Mucosa of descending colon (tissue), 3 donors: ENCODE measurements around the gene CSK. TPM values are rescaled to one million over a fixed set of nuclear protein-coding genes. Genes with fewer than 3 reads are reported as not detected.

Experiments used
- ATAC-seq: fragments of 200-7000 bp; cut with Tn5 transposase; one replicate; pipeline ENCODE4 v1.9.1; 2020; ENCODE audit warnings: mild to moderate bottlenecking, moderate library complexity
- DNase-seq, 3 donors: peaks; one replicate each; pipeline ENCODE4 v3.0.0-alpha.2; 2020
- H3K36me3 ChIP-seq: fragments of 200-600 bp; one replicate; pipeline ENCODE4 v1.8.0; 2021; ENCODE audit warnings: low read depth, mild to moderate bottlenecking
- H3K4me1 ChIP-seq: fragments of 200-600 bp; one replicate; pipeline ENCODE4 v1.8.0; 2021; ENCODE audit warnings: low read depth, mild to moderate bottlenecking
- H3K4me3 ChIP-seq: fragments of 200-600 bp; one replicate; pipeline ENCODE4 v1.8.0; 2021; ENCODE audit warnings: mild to moderate bottlenecking
- H3K9me3 ChIP-seq: fragments of 200-600 bp; one replicate; pipeline ENCODE4 v1.8.0; 2021; ENCODE audit warnings: mild to moderate bottlenecking
- intact Hi-C, 2 donors: fragments of 100-400 bp; cut with DNase I in 1 of 2; cut with micrococcal nuclease in 1 of 2; formaldehyde crosslinking; loops; one replicate each; pipeline versions ENCODE4 v1.11.0 to v1.11.1; 2022; cut with DNase I, micrococcal nuclease
- total RNA-seq, 3 donors: library from RNA; stranded (reverse); fragmentation: NEBNext Ultra II Directional in 2 of 3; extraction: Animal tissue kit (Norgen Biotek cat#: 25700) in 2 of 3; gene quantifications; one replicate each; pipeline versions ENCODE4 v1.2.1 to v1.2.4, GENCODE V29; 2021 to 2023
- TF ChIP-seq, protein P1 (sequence below): fragments of 200-600 bp; IDR thresholded peaks from one replicate; pipeline ENCODE4 v1.8.0; 2022; ENCODE audit warnings: antibody characterized with exemption, mild to moderate bottlenecking
- donor health status: DM: no; HTN: no; CAD: no; lungs with moderate emphysema.
- donor health status: DM: no; HTN: no; CAD: no.
- donor health status: DM: no; HTN: yes; CAD: no.

The CSK gene
- total RNA-seq, 3 donors from 2014 or later, result 66.2 to 103 (median 90.5) TPM

DNA sequence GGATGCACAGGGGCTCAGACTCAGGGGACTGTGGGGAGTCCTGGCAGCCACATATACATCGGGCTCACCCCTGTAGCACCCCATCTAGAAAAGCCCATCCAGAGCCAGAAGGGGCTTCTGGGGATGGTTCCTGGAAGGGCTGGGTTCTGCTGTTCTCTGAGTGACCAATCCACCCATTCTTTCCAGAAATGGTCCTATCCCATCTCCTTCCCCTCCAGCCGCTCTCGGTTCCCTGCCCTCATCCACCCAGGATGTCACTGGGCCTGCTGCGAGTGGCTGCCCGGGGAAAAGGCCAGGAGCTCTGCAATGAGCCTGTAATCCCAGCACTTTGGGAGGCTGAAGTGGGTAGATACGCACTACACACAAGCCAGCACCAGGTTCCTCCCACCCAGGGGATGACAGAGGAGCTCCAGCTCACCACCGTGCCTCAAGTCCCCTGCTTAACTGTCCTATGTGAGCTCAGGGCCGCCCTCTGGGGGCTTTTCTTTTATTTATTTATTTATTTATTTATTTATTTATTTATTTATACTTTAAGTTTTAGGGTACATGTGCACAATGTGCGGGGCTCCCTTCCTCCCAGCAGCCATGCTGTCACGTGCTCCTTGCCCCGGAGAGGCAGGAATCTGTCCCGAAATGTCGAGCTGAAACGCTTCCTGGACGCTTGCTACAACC, 13.6 kb upstream of the CSK start:
- Histone ChIP-seq H3K36me3 (no peaks in the 10 kb centered on the region), H3K4me3 (no peak overlapping the region), H3K9me3 (no peaks in the 10 kb centered on the region), H3K4me1 (peaks cover 12% of the 10 kb centered on the region)
- intact Hi-C loops, result loop anchor here (2.0 to 10.0 kb wide), 2 partner anchors 133 to 393 kb away; no protein-coding TSS in a partner anchor
- TF ChIP-seq, protein P1, sequence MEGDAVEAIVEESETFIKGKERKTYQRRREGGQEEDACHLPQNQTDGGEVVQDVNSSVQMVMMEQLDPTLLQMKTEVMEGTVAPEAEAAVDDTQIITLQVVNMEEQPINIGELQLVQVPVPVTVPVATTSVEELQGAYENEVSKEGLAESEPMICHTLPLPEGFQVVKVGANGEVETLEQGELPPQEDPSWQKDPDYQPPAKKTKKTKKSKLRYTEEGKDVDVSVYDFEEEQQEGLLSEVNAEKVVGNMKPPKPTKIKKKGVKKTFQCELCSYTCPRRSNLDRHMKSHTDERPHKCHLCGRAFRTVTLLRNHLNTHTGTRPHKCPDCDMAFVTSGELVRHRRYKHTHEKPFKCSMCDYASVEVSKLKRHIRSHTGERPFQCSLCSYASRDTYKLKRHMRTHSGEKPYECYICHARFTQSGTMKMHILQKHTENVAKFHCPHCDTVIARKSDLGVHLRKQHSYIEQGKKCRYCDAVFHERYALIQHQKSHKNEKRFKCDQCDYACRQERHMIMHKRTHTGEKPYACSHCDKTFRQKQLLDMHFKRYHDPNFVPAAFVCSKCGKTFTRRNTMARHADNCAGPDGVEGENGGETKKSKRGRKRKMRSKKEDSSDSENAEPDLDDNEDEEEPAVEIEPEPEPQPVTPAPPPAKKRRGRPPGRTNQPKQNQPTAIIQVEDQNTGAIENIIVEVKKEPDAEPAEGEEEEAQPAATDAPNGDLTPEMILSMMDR, result no peak
- no peak for DNase-seq
- no peak for ATAC-seq

DNA sequence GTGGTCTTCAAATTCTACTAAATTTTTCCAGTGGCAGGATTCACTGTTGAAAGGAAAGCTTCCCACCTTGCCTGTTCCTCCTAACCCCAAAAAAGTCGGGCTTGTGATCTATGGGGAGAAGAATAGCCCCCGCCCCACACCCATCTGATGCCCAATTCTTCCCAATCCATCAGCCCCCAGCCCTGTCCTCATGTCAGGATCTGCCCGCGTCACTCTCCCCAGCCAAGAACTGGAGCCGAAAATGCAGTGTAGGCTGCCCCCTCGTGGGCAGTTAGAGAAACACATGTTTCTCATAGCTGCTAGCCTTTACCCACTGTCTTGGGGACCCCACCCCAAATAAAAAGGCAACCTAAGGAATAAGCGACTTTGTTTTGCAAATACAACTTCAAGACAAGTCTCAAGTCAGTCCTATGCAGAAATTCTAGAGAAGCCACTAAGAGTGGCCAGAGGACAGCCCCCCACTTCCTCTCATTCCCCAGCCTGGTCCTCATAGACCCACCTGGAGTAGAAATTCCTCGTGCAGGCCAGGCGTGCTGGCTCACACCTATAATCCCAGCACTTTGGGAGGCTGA, 13.0 kb upstream of the CSK start:
- Histone ChIP-seq H3K9me3 (no peaks in the 10 kb centered on the region), H3K4me3 (no peak overlapping the region), H3K4me1 (peaks cover 16% of the 10 kb centered on the region), H3K36me3 (no peaks in the 10 kb centered on the region)
- intact Hi-C loops, result loop anchor here (2.0 to 10.0 kb wide), 2 partner anchors 134 to 394 kb away; no protein-coding TSS in a partner anchor
- ATAC-seq (peak; percentile 59), DNase-seq (peak; percentile 65 to 74 (median 72))
- TF ChIP-seq, protein P1, result peak; percentile 76

DNA sequence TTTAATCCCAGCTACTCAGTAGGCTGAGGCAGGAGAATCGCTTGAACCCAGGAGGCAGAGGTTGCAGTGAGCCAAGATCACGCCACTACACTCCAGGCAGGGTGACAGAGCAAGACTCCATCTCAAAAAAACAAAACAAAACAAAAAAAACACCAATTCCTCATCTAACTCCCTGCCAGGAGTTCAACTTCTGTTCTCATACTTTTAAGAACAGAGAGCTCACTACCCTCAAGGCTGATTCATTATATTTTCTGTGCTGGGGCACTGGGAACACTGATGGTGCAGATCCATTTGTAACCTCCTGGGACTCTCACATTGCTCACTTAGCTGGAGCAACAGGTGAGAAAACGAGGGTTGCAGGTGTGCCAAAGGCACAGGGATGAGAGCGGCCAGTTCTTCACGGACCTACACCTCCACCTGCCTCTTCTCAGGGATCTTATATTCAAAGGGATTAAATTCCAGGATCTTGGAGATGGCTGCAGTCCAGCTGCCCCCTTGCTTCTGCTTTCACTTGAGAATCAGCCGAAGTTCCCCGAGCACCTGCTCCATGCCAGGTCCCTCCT, 12.3 kb upstream of the CSK start:
- Histone ChIP-seq H3K36me3 (no peaks in the 10 kb centered on the region), H3K9me3 (no peaks in the 10 kb centered on the region), H3K4me1 (peaks cover 16% of the 10 kb centered on the region), H3K4me3 (no peak overlapping the region)
- DNase-seq (no peak), ATAC-seq (no peak)
- TF ChIP-seq, protein P1, result no peak
- intact Hi-C loops, result loop anchor here (2.0 to 10.0 kb wide), 2 partner anchors 135 to 395 kb away; no protein-coding TSS in a partner anchor

DNA sequence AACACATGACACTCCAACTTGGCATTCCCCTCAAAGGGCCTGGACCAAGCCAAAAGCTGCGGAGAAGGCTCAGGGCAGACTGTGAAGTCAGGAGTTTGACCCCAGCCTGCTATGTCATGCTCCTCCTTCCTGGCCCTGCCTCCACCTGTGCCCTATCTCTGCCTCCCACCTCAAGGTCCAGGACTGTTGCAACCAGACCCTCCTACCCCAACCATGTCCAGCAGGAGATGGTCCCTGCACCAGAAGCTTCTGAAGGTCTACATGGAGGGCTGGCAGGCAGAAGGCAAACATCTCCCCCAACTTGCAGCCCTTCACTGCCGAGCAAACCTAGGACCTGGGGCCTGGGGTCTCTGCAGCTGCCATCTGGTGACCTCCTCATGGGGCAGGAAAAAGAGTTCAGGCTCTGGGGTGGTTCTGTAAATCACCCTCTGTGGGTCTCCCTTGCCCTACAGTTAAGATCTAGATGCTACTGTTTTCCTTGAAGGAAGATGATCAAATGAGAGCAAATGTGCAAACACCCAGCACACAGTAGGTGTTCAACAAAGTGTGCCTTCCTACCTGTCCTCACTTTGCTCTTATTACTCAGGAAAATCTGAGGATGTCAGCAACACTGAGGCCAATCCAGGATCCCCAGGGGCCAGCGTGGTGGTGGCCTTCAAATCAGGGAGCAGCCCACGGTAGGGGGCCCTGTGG, 11.5 kb upstream of the CSK start:
- Histone ChIP-seq H3K4me3 (no peak overlapping the region), H3K9me3 (no peaks in the 10 kb centered on the region), H3K4me1 (peaks cover 16% of the 10 kb centered on the region), H3K36me3 (no peaks in the 10 kb centered on the region)
- TF ChIP-seq, protein P1, result no peak
- intact Hi-C loops, result no loop called here
- DNase-seq, result no peak
- no peak for ATAC-seq

DNA sequence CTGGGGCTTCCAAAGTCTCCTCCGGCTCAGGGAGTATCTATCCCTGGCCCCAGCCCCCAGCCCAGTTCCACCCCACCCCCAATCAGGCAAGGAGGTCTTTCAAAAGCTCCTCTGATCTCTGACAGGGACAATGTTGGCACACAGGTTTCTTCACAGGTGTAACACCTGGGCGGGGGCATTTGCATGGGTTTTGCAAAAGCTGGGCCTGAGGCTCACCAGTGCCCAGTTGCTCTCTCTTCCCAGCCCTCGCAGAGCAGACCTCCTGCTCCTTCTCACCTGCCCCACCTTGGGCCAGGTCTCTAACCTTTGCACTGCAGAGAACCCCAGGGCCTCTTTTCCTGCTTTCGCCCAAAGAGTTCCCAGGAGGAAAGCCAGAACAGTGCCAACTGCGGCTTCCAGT, 8.6 kb upstream of the CSK start:
- peak; percentile 24 to 54 (median 46) for DNase-seq

More for the DNA sequence above, 8.6 kb upstream of the CSK start:
- intact Hi-C loops, result no loop called here
- Histone ChIP-seq H3K9me3 (no peaks in the 10 kb centered on the region), H3K4me1 (peaks cover 29% of the 10 kb centered on the region), H3K36me3 (no peaks in the 10 kb centered on the region), H3K4me3 (no peak overlapping the region)
- peak; percentile 9 for ATAC-seq
- TF ChIP-seq, protein P1, result no peak
